KOPT-K1 (cell line): ENCODE data around the gene HPS3.

Experiments
- H3K27ac ChIP-seq: fragments of 200-600 bp; sonication (generic); 2 replicates; pipeline ENCODE4 v1.5.1; 2016; ENCODE audit warnings: antibody characterized with exemption, mild to moderate bottlenecking, low read depth, low read length; ENCODE audit not compliant: poor library complexity, severe bottlenecking
- H3K36me3 ChIP-seq: fragments of 200-600 bp; sonication (generic); 2 replicates; pipeline ENCODE4 v1.5.1; 2017; ENCODE audit warnings: antibody characterized with exemption, mild to moderate bottlenecking, low read length, moderate library complexity; ENCODE audit not compliant: insufficient read depth
- H3K9me3 ChIP-seq: fragments of 200-600 bp; sonication (generic); 2 replicates; pipeline ENCODE4 v1.5.1; 2017; ENCODE audit warnings: antibody characterized with exemption, low read length, mild to moderate bottlenecking; ENCODE audit not compliant: insufficient read depth, poor library complexity, severe bottlenecking

The HPS3 gene

DNA sequence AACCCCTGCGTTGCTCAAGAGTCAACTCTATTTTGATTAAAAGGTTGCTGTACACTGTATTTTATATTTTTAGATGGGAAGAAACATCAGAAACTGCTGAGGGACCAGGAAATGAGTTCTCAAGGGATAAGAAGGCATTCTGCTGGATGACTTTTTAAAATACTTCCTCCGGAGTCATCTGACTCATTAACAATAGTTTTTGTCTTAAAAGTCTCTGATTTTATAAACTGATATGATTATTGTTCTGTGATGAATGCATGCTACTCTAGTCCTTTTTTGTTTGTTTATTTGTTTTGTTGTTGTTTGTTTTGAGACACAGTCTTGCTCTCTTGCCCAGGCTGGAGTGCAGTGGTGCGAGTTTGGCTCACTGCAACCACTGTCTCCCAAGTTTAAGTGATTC lies 25.0 kb upstream of the HPS3 start:
- H3K36me3 ChIP-seq, result no peaks in the 10 kb centered on the region
- no peak overlapping the region for H3K27ac ChIP-seq
- H3K9me3 ChIP-seq, result peaks cover 15% of the 10 kb centered on the region

GRCh38 chr3:149114458-149114857 lies 15.0 kb upstream of the HPS3 start:
- Histone ChIP-seq H3K36me3 (no peaks in the 10 kb centered on the region), H3K9me3 (no peaks in the 10 kb centered on the region), H3K27ac (no peak overlapping the region)

- Histone ChIP-seq H3K9me3 (no peaks in the 10 kb centered on the region), H3K36me3 (no peaks in the 10 kb centered on the region), H3K27ac (no peak overlapping the region)
Measured at GRCh38 chr3:149115114-149115513, 14.3 kb upstream of the HPS3 start.

DNA sequence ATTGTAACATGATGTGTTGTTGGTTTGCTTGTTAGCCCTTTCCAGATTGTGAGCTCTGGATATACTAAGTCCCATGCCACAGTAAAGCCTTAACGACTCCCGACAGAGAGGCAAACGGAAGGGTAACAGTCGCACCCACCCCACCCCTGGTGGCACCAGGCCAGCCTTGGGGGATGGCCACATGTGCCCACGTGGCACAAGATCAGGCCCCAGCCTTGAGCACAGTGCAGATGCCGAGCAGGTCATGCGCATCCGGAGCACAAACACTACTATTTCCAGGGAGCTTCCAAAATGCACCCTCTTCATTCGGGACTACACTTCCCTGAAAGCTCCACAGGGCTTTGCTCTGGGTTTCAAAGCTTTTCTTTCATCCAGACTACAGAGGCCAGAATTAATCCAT lies 10.7 kb upstream of the HPS3 start:
- H3K9me3 ChIP-seq, result no peaks in the 10 kb centered on the region
- no peaks in the 10 kb centered on the region for H3K36me3 ChIP-seq
- no peak overlapping the region for H3K27ac ChIP-seq

DNA sequence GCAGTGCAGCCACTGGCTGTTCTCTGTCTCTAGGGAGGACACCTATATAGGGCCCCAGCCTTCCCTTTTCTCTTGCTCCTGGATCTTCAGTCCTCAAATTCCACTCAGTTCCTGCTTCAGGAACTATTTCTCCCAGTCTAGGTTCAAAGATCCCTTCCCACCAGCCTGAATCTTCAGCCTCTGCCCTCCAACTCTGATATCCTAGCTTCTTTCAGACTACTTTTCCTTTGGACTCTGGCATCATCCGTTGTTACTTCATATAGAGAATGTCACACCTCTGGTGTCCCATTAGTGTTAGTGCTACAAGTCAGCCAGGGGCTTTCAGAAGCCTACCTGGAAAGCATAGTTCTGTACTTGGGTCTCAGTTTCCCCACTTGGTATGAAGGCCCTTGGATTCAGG lies 10.0 kb upstream of the HPS3 start:
- no peaks in the 10 kb centered on the region for H3K36me3 ChIP-seq
- H3K9me3 ChIP-seq, result no peaks in the 10 kb centered on the region
- H3K27ac ChIP-seq, result no peak overlapping the region

DNA sequence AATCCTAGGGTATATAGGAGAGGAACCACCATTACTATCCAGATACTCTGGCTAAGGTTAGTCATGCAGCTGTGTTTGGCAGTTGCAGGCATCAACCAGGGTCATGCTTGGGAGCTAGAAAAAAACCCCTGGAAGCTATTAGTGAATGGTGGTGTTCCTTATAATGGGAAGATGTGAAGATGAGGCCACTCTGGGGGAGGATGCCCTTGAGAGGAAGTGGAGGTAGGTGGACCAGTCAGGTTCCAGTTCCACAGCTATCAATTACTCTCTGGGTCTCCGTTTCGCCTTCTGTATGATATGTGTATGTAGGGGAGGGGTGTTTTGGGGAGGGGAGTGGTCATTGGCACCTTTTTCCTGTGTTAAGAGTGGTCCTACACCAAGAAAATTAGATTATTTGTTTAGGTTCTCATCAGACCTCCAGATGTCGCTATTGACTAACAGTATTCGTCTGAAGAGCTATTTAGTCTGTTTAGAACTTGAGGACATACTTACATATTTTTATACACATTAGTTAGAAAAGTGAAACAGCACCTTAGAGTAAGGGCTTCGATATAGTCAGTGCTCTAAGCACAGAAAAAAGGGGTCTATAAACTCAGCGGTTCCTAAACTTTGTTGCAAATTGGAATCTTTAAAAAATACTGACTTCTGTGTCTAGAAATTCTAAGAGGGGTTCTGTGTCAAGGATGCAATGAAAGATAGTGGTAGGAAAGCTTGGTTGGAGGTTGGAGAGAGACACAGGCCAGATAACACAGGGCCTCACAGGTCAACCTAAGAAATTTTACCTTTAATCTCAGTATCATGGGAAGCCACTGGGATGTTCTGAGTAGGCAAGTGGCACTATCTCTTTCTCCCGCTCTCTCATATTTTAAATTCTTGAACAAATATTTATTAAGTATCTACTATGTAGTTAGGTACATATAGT lies 9.1 kb upstream of the HPS3 start:
- Histone ChIP-seq H3K9me3 (no peaks in the 10 kb centered on the region), H3K27ac (no peak overlapping the region), H3K36me3 (no peaks in the 10 kb centered on the region)

GRCh38 chr3:149122721-149123578 lies 6.5 kb upstream of the HPS3 start:
- Histone ChIP-seq H3K9me3 (no peaks in the 10 kb centered on the region), H3K27ac (no peak overlapping the region), H3K36me3 (no peaks in the 10 kb centered on the region)

DNA sequence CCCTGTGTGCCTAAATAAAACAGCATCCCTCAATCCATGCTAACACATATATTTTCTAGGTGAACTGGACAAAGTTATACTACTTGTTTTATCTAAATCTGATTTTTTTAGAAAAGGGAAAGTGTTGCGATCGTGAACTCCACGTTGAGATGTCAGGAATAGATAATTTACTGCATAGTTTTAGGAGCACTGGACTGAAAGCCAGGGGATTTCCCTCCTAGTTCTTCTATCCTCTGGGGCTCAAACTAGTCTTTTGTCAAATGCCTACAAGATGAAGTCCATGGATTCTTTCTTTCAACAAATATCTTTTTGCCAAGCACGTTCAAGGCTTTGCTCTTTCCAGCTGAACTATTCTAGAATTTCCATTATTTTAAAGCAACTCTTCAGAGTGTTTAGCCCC lies 617 bp upstream of the HPS3 start:
- Histone ChIP-seq H3K9me3 (no peaks in the 10 kb centered on the region), H3K27ac (peak overlapping the region; percentile 64), H3K36me3 (peaks cover 3% of the 10 kb centered on the region; the same call in 1 of the 2 replicates)

GRCh38 chr3:149131589-149131988 lies 2.2 kb downstream of the HPS3 start:
- no peak overlapping the region for H3K27ac ChIP-seq

GRCh38 chr3:149134575-149134974 lies 5.1 kb downstream of the HPS3 start:
- peaks cover 11% of the 10 kb centered on the region; the same call in 1 of the 2 replicates for H3K36me3 ChIP-seq
- no peaks in the 10 kb centered on the region for H3K9me3 ChIP-seq
- no peak overlapping the region for H3K27ac ChIP-seq

More at GRCh38 chr3:149131589-149131988, 2.2 kb downstream of the HPS3 start:
- no peaks in the 10 kb centered on the region for H3K9me3 ChIP-seq
- H3K36me3 ChIP-seq, result peaks cover 11% of the 10 kb centered on the region; the same call in 1 of the 2 replicates

GRCh38 chr3:149142682-149143081 lies 13.2 kb downstream of the HPS3 start:
- H3K9me3 ChIP-seq, result no peaks in the 10 kb centered on the region
- peaks cover 49% of the 10 kb centered on the region for H3K36me3 ChIP-seq
- no peak overlapping the region for H3K27ac ChIP-seq

DNA sequence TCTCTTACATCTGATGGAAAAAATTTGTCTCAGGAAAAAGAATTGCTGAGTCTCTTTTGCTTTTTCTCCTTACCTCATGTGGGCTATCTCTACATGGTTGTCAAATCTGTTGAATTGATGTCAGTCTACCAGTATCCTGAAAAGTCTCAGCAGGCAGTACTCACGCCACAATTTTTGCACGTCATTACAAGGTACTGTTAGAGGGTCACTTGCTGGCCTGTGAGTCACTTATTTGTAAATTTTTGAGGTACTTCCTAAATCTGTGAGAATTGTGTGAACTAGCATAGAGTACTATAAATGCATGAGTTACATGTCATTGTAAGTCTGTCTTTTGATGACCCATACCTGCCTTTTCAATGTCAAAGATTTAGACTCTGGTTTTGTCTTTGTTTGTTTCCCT lies 15.9 kb downstream of the HPS3 start:
- H3K36me3 ChIP-seq, result peaks cover 66% of the 10 kb centered on the region
- H3K9me3 ChIP-seq, result no peaks in the 10 kb centered on the region
- H3K27ac ChIP-seq, result no peak overlapping the region

DNA sequence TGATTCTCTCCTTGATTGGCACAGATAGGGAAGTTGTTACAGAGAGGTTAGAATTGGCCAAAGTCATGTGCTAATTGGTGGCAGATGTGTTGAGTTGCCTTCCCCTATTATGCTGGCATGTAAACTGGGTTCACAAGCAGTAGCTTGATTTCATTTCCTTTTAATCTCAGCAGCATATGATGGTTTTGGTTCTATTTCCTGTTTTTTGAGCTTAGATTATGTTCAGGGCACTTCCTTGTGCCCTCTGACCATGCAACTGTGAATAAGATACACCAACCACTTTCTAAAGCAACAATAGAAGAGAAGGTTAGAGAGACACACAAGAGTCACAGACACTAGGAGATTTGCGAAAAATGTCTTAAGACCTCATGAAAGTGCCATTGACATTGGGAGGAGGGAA lies 16.5 kb downstream of the HPS3 start:
- H3K36me3 ChIP-seq, result peaks cover 65% of the 10 kb centered on the region
- no peak overlapping the region for H3K27ac ChIP-seq
- H3K9me3 ChIP-seq, result no peaks in the 10 kb centered on the region

- no peak overlapping the region for H3K27ac ChIP-seq
- H3K9me3 ChIP-seq, result no peaks in the 10 kb centered on the region
- H3K36me3 ChIP-seq, result peaks cover 70% of the 10 kb centered on the region
Measured at GRCh38 chr3:149150436-149150835, 21.0 kb downstream of the HPS3 start.

GRCh38 chr3:149151843-149152242 lies 22.4 kb downstream of the HPS3 start:
- no peaks in the 10 kb centered on the region for H3K9me3 ChIP-seq
- no peak overlapping the region for H3K27ac ChIP-seq
- H3K36me3 ChIP-seq, result peaks cover 72% of the 10 kb centered on the region
